GM10847 (cell line): ENCODE results near the gene GLTP.

Source experiments
- POLR2A ChIP-seq: IDR thresholded peaks from 2 replicates; pipeline ENCODE4 v1.6.1; 2011; ENCODE audit not compliant: insufficient read length; ENCODE audit errors: extremely low read depth

GLTP gene

GRCh38 chr12:109912855-109913321, 32.5 kb upstream of the GLTP start:
- TF ChIP-seq POLR2A, result no peak

GRCh38 chr12:109910969-109911348, 30.6 kb upstream of the GLTP start:
- TF ChIP-seq POLR2A, result no peak

GRCh38 chr12:109910254-109910968, 30.1 kb upstream of the GLTP start:
- no peak for TF ChIP-seq POLR2A

- no peak for TF ChIP-seq POLR2A
These were observed 25.0 kb upstream of the GLTP start for GRCh38 chr12:109905301-109905700.

GRCh38 chr12:109902891-109903418, 22.6 kb upstream of the GLTP start:
- no peak for TF ChIP-seq POLR2A

- TF ChIP-seq POLR2A, result no peak
These were observed 20.6 kb upstream of the GLTP start for GRCh38 chr12:109900752-109901580.

GRCh38 chr12:109899783-109900751, 19.7 kb upstream of the GLTP start, which contains the start of gene TCHP:
Gene TCHP, plus strand, starts transcription at chr12:109900274. Its CDS starts 2,753 bp downstream, at chr12:109903027.
- TF ChIP-seq POLR2A, result peak; percentile 41

- TF ChIP-seq POLR2A, result no peak
These were observed 16.7 kb upstream of the GLTP start for GRCh38 chr12:109897029-109897428.

GRCh38 chr12:109896188-109896587, 15.8 kb upstream of the GLTP start:
- TF ChIP-seq POLR2A, result no peak

GRCh38 chr12:109894939-109895338, 14.6 kb upstream of the GLTP start:
- TF ChIP-seq POLR2A, result no peak

- no peak for TF ChIP-seq POLR2A
These were observed 13.1 kb upstream of the GLTP start for GRCh38 chr12:109893261-109893995.

- TF ChIP-seq POLR2A, result no peak
These were observed 12.4 kb upstream of the GLTP start for GRCh38 chr12:109892748-109893147.

GRCh38 chr12:109892165-109892715, 11.9 kb upstream of the GLTP start:
- no peak for TF ChIP-seq POLR2A
